ENCODE results near the gene TCF4.

Gene TCF4

DNA sequence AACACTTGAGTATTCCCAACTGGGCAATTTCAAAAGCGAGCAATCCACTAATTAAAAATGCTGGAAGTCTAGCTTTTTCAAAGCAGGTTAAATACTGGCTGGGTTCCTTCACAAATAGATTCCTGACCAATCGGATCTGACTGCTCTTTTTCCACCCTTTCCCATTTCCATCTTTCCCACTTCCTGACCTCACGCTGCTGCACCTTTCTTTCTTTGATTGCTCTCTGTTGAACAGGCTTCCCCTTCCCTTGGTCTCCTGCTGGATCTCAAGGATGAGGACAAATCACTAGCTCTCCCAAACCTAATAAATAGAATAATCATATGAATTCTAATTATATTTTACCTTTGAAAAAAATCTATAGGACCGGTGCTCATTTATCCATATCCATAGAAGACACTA is 121.2 kb downstream of the TCF4 start:
- no peak for DNase-seq

DNA sequence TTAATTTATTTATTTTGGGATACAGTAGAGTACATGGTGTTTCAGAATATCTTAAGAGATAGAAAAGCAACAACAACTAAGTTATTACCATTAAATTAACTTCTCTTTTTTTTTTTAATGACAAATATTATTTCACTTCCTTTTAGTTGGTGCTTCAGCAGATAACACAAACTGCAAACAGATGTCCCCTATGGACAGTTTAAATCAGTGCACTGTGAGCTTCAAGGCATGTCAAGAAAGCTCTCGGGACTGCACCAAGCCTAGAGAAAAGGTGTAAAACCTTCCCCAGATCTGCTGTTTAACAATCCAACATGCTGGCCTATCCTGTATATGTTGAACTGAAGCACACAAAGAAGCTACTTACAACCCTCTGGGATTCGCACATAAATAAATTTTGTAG is 122.7 kb downstream of the TCF4 start:
- no peak for DNase-seq

DNA sequence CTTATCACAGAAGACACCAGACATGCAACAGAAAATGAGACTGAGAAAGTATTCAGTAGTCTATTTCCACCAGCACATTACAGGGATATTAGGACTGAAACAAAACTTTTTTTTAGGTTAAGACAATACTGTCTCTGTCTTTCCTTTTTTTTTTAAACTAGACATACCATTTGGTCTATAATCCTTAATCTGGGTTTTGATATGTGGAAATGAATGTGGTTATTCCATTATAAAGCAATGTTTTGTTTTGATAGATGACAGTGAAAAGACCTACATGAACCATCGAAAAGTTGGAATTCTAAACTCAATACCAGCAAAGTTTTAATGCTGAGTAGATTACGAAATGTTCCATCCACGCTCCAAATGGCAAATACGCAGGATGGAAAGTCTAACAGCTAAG is 123.4 kb downstream of the TCF4 start:
- DNase-seq: no peak

DNA sequence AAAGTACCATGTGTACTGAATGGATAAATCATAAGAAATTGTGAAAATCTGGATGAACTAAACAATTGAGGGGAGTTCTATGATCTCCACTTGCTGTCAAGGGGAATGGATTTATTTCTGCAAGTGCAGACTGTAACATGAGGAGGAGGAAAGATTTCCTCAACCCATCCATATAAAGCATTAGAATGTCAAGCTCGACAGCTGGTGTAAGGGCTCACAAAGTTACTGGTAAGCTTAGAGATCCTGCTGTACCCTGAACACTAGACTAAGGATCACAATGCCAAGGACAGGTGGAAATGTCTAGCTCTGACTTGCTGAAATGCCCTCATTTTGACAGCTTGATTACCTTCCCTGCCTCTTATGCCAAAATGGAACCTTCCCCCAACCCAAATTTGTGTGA is 125.3 kb downstream of the TCF4 start:
- no peak for DNase-seq

DNA sequence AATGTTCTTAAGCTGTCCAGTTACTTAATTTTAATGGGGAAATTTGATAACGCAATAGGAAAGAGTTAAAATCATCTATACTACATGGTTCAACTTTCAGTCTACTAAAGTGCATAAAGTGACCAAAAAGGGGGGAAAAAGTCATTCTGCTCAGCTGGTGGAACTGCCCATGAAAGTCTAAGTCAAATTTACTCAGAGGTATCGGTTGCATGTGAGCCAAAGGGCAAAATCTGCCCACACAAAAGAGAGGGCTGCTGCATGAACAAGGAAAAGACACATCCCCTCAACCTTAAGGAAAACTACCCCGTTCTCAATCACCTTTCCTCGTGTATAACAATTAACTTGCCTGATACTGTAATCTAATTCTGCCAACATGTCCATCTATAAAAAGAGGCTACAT is 126.1 kb downstream of the TCF4 start:
- no peak for DNase-seq

DNA sequence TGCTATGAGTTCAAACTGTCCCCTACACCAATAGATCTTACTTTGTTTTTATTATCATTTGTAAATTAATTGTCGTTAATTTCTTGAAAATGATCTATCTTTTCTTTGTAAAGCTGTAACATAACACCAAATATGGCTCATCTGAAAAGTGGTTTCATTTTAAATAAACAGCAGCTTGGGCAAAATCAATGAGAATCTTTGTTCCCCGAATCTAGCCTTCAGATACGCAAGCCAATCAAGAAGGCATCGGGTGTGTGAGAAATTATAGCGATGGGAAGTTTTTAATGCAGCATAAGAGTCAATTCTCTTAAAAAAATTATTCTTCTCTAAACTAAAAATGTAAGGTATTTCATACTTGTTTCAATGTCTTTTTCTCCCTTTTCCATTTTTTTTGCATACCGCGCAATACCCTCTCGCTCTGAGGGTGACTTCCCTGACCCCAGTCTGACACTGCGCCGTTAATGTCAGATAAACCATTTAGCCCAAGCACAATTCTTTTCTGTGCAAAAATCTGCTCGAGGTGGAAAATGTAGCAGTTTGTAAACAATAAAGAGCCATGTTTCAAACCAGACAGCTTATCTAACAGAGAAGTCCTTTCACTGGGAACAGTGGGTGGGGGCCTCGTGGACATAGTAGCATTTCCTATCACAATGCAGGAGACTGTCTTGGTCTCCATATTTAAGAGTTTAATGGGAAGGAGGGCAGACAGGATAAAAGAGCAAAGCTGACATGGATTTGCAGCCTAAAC is 129.4 kb downstream of the TCF4 start:
- no peak for DNase-seq

DNA sequence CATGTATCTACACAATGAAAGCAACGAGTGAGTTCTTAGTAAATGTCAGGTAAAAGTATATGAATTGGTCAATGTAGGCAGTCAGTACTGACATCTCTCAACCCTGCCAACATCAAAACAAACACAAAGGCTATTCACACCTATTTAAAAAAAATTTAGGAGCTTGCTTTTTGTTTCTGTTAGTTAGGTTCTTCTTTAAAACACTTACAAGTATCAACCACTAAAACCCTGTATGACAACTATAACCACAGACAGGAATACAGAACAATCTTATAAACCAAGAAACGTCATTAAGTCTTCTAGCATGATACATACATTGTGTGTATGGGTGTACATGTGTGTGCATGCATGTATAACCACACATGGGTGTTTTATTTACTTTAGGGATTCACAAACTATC is 131.0 kb downstream of the TCF4 start:
- no peak for DNase-seq

DNA sequence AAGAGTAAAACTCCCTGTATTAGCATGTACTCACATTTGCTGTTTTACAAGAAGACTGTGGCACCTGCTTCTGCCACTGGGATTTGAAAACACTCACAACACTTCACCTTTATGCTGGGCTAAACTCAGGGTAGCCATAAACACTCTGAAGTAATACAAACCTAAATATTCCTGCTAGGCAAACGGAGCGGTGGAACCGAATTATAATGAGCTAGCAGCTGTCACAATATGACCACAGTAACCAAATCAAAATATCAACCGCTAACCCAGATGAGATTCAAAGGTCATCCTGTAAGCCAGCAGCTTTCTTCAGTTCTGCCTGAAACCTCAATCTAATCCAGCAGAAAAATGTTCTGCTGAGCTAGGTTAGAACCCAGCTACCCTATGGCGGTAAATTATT is 132.1 kb downstream of the TCF4 start:
- no peak for DNase-seq

DNA sequence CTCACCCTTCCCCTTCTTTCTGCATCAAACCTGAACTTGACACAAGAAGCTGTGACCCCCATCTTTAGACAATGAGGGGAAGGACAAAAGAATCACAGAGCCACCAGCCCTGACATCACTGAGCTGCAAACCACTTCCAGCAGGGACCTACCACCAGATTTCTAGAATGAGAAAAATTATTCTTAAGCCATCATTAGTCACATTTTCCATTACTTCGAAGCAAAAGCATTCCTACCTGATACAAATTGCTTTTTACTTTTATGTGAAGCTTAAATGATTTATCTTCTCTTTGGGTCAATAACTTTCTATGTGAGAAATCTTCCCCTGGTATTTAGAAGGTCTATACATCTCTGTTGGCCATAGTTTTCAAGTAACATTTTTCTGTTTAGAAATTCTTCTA is 134.8 kb downstream of the TCF4 start:
- DNase-seq: no peak

DNA sequence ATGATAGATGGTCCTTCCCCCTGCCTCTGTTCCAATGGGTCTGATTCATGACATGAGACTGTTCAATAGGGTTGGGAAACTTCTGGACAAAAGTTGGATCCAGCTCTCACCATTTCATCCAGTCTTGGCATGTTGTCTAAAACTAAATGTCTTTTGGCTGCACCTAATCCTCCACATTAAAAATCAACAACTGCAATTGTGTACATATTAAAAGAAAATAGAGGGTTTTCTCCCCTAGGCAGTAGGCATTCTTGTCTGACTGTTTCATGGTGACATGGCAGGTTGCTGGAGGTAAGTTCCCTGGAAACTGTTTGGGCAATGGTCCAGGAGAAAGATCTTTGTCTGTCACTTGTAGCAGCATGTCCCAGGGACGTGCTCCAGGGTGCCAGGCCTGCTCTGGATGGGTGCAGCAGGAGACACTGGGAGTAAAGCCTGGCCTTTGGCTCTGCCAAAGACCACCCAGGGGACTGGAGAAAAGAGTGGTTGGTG is 135.8 kb downstream of the TCF4 start:
- no peak for DNase-seq

DNA sequence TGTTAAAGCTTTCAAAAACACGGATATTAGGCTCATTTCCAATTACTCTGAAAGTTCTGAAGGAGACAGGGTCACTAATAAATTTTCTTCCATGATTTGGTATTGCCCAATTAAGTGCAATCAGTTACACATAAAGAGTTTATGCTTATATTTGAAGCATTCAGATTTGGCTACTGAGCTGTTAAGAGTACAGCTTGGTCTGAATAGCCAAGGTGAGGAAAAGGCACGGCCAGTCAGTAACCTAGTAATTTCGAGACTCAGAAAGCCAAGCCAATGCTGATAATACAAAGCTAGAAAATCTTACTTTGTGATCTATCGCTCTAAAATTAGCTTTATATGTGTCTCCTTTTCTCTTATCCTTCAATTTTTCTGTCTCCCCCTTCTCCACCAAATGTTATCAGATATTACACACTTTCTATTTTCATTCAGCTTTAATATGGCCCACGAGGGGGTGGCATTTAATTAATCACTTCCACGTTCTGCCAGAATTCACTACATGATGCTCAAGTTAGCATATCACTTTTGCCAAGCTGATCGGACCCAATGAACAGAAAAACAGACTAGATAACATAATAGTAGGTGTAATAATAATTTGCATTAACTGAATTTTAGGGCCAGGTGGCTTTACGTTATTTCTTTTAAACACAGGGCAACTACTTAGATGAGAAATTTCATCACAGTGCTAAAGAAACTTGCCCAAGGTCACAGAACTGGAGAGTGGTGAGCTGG is 138.4 kb downstream of the TCF4 start:
- no peak for DNase-seq

DNA sequence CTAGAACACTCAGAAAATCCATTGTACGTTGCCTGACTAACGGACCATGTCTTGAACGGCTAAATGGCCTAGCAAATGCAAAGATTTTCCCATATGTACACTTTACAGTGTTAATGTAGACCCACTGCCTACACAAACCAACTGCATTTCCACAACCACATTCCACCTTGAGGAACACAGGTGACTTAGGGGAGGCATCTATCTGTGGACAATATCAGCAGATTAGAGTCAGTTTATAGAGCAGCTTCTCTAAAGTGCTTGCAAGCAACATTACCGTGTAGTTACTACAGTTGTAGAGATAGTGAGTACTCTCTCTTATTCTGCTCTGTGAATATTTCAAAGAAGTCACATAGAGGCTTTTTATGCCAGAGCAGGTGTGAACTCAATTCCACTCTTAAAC is 139.6 kb downstream of the TCF4 start:
- DNase-seq: no peak

DNA sequence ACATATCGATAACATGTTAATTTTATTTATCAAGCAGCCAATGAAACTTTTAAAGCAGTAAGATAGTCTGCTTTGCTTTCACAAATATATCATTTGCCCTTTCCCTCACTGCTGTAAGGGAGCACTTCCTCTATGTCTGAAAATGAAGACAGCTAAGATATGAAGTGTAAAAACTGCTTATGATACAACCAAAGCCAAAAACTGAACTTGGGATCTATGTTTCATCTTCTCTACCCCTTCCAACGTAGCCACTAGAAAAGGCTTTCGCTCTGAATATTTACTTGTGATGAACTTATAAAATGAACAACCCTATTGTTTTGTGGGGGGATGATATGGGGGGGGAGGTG is 140.3 kb downstream of the TCF4 start:
- no peak for DNase-seq

DNA sequence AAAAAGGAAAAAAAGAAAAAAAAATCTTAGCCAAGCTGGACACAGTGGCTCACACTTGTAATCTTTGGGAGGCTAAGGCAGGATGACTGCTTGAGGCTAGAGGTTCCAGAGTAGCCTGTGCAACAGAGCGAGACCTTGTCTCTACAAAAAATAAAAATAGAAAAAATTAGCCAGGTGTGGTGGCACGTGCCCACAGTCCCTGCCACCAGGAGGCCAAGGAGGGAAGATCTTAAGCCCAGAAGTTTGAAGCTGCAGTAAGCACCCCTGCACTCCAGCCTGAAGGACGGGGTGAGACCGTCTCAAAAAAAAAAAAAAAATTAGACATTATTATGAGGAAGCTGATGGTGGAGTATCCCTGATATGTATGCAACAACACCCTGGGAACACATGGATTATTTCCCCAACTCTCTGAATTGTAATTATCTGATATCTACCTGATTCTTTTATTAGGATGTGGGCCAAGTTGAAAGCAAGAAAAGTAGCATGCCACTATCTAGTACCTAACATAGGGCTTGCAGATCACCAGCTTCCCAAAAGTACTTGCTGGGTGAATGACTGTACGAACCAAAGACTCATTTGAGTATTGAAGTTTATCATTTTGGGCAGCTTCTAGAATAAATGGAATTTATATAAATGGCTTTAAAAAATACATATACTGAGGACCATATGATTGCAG is 140.9 kb downstream of the TCF4 start:
- DNase-seq: no peak

DNA sequence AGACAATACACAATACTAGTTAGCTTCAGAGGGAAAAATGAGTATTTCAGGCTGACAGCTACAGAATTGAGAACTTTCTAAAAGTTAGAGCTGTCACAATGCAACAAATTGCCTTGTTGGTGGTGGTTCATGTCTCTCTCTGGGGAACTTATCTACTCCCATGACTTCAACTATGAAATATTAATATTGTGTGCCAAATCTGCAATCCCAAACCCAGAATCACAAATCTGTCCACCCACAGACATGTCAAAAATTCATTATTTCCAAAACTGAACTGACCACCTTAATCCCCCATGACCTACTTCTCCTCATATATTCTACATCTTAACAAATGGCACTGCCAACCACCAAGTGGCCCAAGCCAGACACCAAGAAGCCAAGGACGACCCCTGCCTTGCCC is 143.5 kb downstream of the TCF4 start:
- no peak for DNase-seq

DNA sequence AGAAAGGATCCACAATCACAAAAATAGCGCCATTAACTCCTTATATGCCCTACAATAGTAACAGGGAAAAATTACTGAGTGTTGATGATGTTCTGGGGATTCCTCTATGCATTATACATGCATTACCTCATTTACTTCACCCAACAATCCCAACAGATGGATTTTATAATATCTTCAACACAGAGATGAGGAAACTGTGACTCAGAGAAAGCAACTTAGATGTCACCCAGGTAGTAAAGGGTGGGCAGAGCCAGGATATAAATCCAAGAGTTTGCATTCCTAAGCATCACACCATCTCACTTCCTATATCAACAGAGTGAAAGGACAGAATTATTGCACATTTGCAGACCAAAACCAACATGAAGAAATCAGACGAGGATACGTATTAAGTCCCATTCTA is 144.2 kb downstream of the TCF4 start:
- no peak for DNase-seq

DNA sequence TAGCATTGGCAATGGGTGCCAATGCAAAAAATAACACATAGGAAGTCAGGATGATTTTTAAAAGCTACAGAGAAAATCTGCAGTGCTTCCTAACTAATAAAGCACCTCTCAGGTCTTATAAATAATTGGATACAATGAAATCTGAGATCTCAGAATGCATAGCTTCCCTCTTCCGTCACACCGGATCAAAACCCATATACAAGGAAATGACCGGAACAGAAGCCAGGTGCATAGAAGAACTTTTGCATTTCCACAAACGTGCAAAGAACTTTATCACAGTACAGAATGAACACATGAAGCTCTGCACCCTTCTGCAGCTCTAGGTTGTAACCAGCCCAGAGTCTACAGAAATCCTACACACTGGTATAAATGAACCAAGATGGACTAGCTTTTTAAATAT is 145.4 kb downstream of the TCF4 start:
- no peak for DNase-seq

DNA sequence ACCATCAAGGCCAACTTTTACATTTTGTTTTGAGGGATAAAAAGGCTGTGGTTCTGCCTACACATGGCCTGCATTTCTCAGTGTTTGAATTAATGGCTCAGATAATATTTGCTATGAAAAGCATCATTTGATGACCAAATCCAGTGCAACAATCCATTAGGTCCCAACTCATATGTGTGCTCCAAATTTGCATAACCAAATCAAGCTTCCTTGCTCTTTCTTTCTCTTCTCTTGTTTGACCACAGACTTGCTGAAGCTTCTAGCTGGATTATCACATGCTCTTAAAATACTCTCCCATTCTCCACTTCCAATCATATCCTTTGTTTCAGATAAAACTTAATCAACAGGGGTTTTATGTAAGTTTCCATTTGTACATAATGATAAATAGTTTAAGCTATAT is 147.0 kb downstream of the TCF4 start:
- no peak for DNase-seq

DNA sequence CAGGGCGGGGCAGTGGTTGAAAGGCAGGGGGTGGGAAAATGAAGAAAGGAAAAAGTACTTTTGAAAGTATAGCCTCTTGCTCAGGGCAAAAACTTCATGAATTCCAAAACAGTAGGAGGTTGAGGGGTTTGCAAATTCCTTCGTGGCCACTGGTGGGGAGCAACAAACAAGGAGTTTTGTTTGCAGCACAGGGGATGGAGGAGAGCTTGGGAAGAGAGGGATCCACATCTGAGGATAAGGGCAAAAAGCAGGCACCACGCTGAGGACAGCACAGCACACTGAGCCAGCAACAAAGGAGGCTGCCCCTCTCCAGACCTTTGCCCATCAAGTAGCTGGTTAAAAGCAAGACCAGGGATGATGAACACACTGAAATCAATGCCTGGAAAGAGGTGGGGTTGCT is 148.9 kb downstream of the TCF4 start:
- no peak for DNase-seq

DNA sequence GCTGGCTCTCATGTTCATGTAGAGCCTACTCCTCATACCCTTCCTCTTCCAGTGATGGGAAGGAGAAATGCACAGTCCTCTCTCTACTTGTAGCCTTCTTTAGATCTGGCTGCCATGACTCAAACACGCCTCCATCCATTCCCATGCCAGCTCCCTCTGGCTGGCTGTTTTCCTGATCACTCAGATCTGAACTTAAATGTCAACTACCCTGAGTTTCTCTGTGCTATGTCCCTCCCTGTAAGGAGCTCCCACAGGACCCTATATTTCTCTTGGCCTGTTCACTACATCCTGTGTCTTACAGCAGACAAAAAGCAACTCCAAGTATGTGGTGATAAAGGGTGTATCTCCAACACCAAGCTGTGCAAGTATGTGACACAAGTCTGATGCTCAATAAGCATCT is 152.4 kb downstream of the TCF4 start:
- DNase-seq: no peak

DNA sequence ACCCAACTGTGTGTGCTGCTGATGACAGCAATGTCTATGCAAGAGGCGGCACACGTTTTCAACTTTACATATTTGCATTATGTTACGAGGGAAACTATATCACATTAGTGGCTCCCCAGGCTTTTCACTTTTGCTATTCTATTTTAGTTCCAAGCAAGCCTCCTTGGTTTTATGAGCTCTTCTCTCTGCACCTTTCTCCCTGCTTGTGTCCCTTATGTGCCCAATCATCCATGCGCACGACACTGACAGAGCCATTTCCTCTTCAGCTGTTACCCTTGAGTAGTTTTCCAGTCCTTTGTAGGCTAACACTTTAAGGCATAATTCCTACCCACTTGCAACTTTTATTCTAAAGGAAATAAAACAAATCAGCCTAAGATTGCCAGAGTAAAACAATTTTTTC is 154.3 kb downstream of the TCF4 start:
- DNase-seq: no peak

DNA sequence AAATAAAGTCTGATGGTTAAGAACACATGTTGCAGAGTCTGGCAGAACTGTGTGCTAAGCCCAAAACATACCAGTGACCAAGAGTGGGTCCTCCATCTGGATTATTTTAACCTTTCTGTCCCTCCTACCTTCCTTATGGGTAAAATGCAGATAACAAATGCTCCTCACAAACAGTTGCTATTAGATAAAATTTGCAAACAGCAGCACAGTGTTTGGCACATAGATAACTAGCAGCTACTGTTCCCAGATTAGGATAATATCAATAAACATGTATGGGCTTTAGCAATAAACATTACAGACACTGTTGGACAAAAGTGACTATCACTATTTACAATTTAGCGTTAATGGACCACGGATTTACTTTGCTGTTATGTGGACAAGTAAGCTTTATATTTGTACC is 154.9 kb downstream of the TCF4 start:
- DNase-seq: no peak

DNA sequence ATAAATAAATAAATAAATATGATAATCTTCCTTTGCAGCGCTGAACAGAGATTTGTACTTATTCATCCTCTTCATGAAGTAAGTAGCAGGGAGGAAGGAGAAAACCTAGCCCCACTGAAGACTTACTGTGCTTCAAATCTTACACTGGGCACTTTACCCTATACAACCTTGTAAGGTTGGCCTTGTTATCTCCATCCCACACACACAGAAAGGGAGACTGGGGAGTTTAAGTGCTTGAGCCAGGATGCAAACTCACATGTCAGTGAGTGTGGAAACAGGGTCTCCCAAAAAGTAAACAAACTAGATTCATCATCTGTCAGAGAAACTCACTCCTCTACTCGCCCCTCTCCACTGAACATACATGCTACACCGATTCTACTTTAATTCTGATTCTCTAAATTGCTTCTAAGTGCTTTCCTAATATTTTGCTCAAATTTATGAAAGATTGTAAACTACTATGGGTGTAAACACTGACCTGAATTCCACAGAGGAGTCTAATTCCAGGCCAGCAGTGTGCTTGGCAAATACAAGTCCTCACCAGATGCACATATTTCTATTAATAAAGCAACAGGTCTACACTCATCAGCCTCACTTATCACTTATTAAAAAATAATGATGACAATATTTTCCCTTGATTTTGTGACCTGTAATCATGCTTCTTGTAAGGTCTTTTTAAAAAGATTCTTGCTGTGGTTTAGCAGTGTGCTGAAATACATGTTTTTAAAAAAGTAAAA is 155.5 kb downstream of the TCF4 start:
- DNase-seq: no peak

DNA sequence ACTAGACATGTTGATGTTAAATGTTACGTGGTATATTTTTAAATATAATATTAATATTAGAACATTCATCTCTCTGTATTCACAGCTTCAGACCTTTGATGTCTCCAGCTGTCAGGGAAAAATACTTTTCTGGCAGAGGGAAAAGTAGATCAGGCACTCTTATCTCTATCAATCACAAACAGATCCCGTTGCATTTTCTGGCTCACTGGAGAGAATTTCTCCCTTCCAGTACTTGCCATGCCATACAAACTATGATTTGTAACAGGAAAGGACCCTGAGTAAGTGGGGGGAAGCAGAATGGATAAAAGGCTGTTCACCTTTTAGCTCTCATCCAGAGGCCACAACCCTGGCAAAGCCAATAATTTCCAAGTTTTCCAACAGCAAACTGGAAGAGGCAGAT is 158.0 kb downstream of the TCF4 start:
- DNase-seq: no peak
